NCI-H1105 (cell line): Measurements from ENCODE around the gene VAV1.
"Not testable (repeated sequence)": the region's sequence is repeated elsewhere in the genome, so short reads cannot be mapped to it uniquely, and the experiment has no call there.

Experiments used
- DNase-seq: peaks from one replicate; lab custom pipeline; 2025; lab: John Stamatoyannopoulos, UW

VAV1 gene

GRCh38 chr19:6737873-6738786 is 34.4 kb upstream of the VAV1 start:
- no peak for DNase-seq

GRCh38 chr19:6738787-6739389 is 33.6 kb upstream of the VAV1 start:
- DNase-seq: no peak

- no peak for DNase-seq
These were observed 33.1 kb upstream of the VAV1 start, which contains the start of gene TRIP10 for GRCh38 chr19:6739390-6739882. TRIP10 (plus strand) TSS chr19:6739680; CDS start chr19:6739762, 82 bp downstream.

- no peak for DNase-seq
These were observed 32.5 kb upstream of the VAV1 start for GRCh38 chr19:6739883-6740588.

- DNase-seq: no peak
These were observed 31.7 kb upstream of the VAV1 start for GRCh38 chr19:6740589-6741343.

- no peak for DNase-seq
These were observed 29.4 kb upstream of the VAV1 start for GRCh38 chr19:6743066-6743465.

- DNase-seq: no peak
These were observed 28.7 kb upstream of the VAV1 start for GRCh38 chr19:6743714-6744380.

GRCh38 chr19:6744381-6745301 is 27.9 kb upstream of the VAV1 start:
- peak; percentile 24 for DNase-seq

- DNase-seq: no peak
These were observed 26.5 kb upstream of the VAV1 start for GRCh38 chr19:6745965-6746364.

GRCh38 chr19:6748543-6748942 is 24.0 kb upstream of the VAV1 start:
- not testable (repeated sequence) for DNase-seq

- DNase-seq: no peak
These were observed 22.4 kb upstream of the VAV1 start for GRCh38 chr19:6750062-6750461.

- DNase-seq: no peak
These were observed 21.3 kb upstream of the VAV1 start for GRCh38 chr19:6751189-6751588.

GRCh38 chr19:6752256-6753177 is 20.0 kb upstream of the VAV1 start:
- DNase-seq: no peak

GRCh38 chr19:6753178-6754031 is 19.1 kb upstream of the VAV1 start:
- no peak for DNase-seq

GRCh38 chr19:6754136-6754535 is 18.4 kb upstream of the VAV1 start:
- no peak for DNase-seq

- no peak for DNase-seq
These were observed 17.6 kb upstream of the VAV1 start for GRCh38 chr19:6754653-6755463.

GRCh38 chr19:6760606-6761005 is 11.9 kb upstream of the VAV1 start:
- DNase-seq: no peak
